Activated naive CD4-positive, alpha-beta T cell treated with anti-CD3 and anti-CD28 coated beads, Interleukin-2, amount 50 U/mL, for 24 hours (primary cell): ENCODE results near the gene CD9.

ENCODE experiments used
- H3K27ac Mint-ChIP-seq: one replicate; pipeline ENCODE4 v1.8.0; 2021; ENCODE audit warnings: mild to moderate bottlenecking, mixed read lengths
- H3K27me3 Mint-ChIP-seq: one replicate; pipeline ENCODE4 v1.8.0; 2021; ENCODE audit warnings: mixed read lengths
- H3K36me3 Mint-ChIP-seq: one replicate; pipeline ENCODE4 v1.8.0; 2021; ENCODE audit warnings: mixed read lengths
- H3K4me1 Mint-ChIP-seq: one replicate; pipeline ENCODE4 v1.8.0; 2021; ENCODE audit warnings: mixed read lengths
- H3K4me3 Mint-ChIP-seq: one replicate; pipeline ENCODE4 v1.8.0; 2021; ENCODE audit warnings: mild to moderate bottlenecking, mixed read lengths
- H3K9me3 Mint-ChIP-seq: one replicate; pipeline ENCODE4 v1.8.0; 2021; ENCODE audit warnings: mixed read lengths

Gene CD9

GRCh38 chr12:6279256-6279628 lies 79.0 kb downstream of the CD9 start:
- Mint-ChIP-seq H3K27me3 (peaks cover 7% of the 10 kb centered on the region), H3K27ac (no peak overlapping the region), H3K4me1 (peaks cover 7% of the 10 kb centered on the region), H3K36me3 (no peaks in the 10 kb centered on the region), H3K4me3 (peak overlapping the region; percentile 44), H3K9me3 (no peaks in the 10 kb centered on the region)

- Mint-ChIP-seq H3K9me3 (no peaks in the 10 kb centered on the region), H3K4me3 (peak overlapping the region; percentile 44), H3K27ac (no peak overlapping the region), H3K36me3 (no peaks in the 10 kb centered on the region), H3K4me1 (peaks cover 7% of the 10 kb centered on the region), H3K27me3 (peaks cover 7% of the 10 kb centered on the region)
Observed at GRCh38 chr12:6279631-6280030, 79.4 kb downstream of the CD9 start.

- no peaks in the 10 kb centered on the region for H3K36me3 Mint-ChIP-seq
- peaks cover 8% of the 10 kb centered on the region for H3K27me3 Mint-ChIP-seq
- no peak overlapping the region for H3K27ac Mint-ChIP-seq
- no peak overlapping the region for H3K4me3 Mint-ChIP-seq
- no peaks in the 10 kb centered on the region for H3K9me3 Mint-ChIP-seq
- peaks cover 10% of the 10 kb centered on the region for H3K4me1 Mint-ChIP-seq
Observed at GRCh38 chr12:6280053-6280469, 79.9 kb downstream of the CD9 start.

- Mint-ChIP-seq H3K36me3 (no peaks in the 10 kb centered on the region), H3K4me3 (no peak overlapping the region), H3K4me1 (peaks cover 12% of the 10 kb centered on the region), H3K9me3 (no peaks in the 10 kb centered on the region), H3K27me3 (peaks cover 5% of the 10 kb centered on the region), H3K27ac (no peak overlapping the region)
Observed at GRCh38 chr12:6280672-6281071, 80.5 kb downstream of the CD9 start.

- H3K4me3 Mint-ChIP-seq: no peak overlapping the region
- peaks cover 5% of the 10 kb centered on the region for H3K27me3 Mint-ChIP-seq
- no peaks in the 10 kb centered on the region for H3K9me3 Mint-ChIP-seq
- no peaks in the 10 kb centered on the region for H3K36me3 Mint-ChIP-seq
- H3K4me1 Mint-ChIP-seq: peaks cover 12% of the 10 kb centered on the region
- no peak overlapping the region for H3K27ac Mint-ChIP-seq
Observed at GRCh38 chr12:6281081-6281809, 81.0 kb downstream of the CD9 start.

- Mint-ChIP-seq H3K27me3 (peaks cover 5% of the 10 kb centered on the region), H3K4me1 (peaks cover 12% of the 10 kb centered on the region), H3K27ac (no peak overlapping the region), H3K9me3 (no peaks in the 10 kb centered on the region), H3K36me3 (no peaks in the 10 kb centered on the region), H3K4me3 (no peak overlapping the region)
Observed at GRCh38 chr12:6282453-6282840, 82.2 kb downstream of the CD9 start.

GRCh38 chr12:6284273-6284672 lies 84.1 kb downstream of the CD9 start:
- no peak overlapping the region for H3K27ac Mint-ChIP-seq
- H3K4me1 Mint-ChIP-seq: peaks cover 5% of the 10 kb centered on the region
- H3K4me3 Mint-ChIP-seq: no peak overlapping the region
- H3K27me3 Mint-ChIP-seq: peaks cover 5% of the 10 kb centered on the region
- no peaks in the 10 kb centered on the region for H3K9me3 Mint-ChIP-seq
- H3K36me3 Mint-ChIP-seq: no peaks in the 10 kb centered on the region

GRCh38 chr12:6285063-6285477 lies 84.9 kb downstream of the CD9 start:
- Mint-ChIP-seq H3K9me3 (no peaks in the 10 kb centered on the region), H3K36me3 (no peaks in the 10 kb centered on the region), H3K4me3 (no peak overlapping the region), H3K4me1 (peaks cover 5% of the 10 kb centered on the region), H3K27ac (no peak overlapping the region), H3K27me3 (peaks cover 5% of the 10 kb centered on the region)

- Mint-ChIP-seq H3K36me3 (no peaks in the 10 kb centered on the region), H3K4me3 (no peak overlapping the region), H3K27ac (no peak overlapping the region), H3K27me3 (peaks cover 4% of the 10 kb centered on the region), H3K4me1 (peaks cover 5% of the 10 kb centered on the region), H3K9me3 (no peaks in the 10 kb centered on the region)
Observed at GRCh38 chr12:6285532-6286306, 85.5 kb downstream of the CD9 start.
